HG03097 (cell line): ENCODE measurements around the gene SIM2.

Source experiments
- ATAC-seq: cut with Tn5 transposase; IDR thresholded peaks from one replicate; pipeline ENCODE4 v1.9.1; 2021; ENCODE audit not compliant: unreplicated experiment, low FRiP score

SIM2 gene

DNA sequence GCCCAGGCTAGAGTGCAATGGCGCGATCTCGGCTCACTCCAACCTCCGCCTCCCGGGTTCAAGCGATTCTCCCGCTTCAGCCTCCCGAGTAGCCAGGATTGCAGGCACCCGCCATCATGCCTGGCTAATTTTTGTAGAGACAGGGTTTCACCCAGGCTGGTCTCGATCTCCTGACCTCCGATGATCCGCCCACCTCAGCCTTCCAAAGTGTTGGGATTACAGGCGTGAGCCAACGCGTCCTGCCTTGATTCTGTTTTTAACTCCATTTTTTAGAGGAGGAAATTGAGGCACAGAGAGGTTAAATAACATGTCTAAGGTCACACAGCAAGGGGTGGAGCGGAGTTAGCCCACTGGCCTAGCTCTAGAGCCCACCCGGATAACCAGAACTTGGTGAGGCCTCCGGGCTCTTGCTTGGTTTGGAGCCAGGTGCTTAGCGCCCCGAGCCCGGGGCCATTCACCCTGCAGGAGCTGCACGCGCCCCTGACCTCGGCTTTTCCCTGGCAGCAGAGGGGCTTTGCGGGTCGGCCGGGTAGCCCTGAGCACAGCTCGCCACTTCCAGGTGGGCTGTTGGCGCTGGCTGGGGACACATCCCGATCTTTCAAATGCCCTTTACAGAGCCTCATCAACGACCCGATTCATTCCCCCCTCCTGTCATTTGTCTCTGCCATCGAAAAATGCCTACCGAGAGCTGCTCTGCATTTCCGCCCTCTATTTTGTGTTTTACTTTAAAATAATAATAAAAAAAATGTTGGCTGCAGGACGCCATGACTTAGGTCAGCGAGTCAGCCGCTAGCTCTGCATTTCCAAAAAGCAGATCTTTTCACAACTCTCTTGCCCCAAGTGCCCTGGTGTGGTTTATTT lies 11.2 kb downstream of the SIM2 start:
- no peak for ATAC-seq

DNA sequence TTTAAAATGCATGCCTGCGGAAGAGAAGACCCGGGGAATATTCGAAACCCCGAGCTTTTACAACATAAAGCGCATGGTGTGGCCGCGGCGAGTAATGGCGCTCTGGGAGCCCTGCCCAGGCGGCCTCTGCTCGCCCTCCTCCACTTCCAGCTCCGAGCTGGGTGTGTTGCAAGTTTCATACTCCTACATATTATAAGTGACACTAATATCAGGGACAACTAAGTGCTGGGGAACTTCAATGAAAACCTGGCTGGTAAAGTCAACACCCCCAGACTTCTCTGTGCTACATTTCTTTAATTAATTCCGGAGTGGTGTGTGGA lies 11.8 kb downstream of the SIM2 start:
- no peak for ATAC-seq

DNA sequence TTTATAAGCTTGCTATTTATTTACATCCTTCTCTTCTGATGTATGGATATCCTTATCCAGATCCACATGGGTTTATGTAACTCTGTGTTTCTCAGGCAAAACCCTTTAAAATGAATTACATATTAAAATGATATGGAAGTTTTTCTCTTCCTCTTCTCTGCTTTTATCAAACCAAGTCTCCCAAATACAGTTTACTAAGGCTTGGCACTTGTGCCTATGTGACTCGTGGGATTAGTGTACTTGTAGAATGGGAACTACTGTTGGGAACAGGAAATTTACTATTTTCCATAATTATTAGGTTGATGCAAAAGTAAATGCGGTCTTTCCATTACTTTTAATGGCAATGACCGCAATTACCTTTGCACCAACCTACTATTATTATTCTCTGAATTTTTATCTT lies 14.8 kb downstream of the SIM2 start:
- no peak for ATAC-seq

DNA sequence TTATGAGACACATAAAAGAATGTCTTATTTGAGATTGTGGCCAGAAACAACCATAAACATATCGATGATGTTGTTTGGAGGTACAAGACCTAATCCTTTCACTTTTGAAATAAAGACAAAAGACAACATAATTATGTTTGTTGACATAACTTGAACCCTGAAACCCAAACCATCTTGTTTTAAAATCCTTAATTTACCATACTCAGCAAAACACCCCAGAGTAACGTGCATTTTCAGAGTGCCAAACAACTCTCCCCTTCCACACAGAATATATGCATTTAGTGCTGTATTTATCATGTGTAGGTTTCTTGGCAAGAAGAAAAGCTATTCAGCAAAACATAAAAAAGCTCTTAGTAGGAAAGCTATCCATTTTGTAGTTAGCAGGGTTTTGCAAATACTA lies 17.5 kb downstream of the SIM2 start:
- ATAC-seq = no peak

DNA sequence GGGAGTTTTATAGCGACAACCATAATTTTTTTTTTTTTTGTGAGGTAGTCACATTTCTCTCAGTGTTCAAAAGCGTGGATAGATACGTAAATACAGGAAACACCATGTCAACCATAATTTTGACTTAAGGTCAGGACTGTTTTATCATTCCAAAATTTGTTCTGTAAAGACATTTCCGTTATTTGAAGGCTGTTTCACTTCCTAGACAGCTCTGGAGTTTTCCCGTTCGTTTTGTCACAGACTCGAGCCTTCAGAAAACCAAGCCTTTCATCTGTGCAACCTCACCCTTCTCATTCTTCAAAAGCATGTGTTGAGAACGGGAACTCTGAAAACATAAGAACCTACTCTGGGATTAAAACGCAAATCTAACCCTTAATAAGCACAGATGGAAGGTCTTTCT lies 17.9 kb downstream of the SIM2 start:
- ATAC-seq = no peak

DNA sequence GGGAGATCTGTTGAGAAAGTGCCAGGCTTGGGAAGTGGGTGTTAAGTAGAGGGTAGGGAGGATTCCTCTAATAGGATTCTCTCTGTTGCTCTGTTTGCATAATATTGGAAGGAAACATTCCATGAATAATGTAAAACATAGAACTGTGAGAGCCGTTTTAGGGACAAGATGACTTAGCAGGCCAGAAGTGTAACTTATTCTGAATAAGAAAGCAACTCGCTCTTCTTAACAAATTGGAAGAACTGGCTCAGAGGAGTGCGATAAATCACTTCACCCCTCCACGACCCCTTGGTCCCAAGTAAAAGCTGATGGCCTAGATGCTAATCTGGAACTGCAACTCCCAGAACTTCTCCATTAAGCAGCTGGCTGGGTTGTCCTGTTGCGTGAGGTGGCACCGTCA lies 19.1 kb downstream of the SIM2 start:
- ATAC-seq = no peak

DNA sequence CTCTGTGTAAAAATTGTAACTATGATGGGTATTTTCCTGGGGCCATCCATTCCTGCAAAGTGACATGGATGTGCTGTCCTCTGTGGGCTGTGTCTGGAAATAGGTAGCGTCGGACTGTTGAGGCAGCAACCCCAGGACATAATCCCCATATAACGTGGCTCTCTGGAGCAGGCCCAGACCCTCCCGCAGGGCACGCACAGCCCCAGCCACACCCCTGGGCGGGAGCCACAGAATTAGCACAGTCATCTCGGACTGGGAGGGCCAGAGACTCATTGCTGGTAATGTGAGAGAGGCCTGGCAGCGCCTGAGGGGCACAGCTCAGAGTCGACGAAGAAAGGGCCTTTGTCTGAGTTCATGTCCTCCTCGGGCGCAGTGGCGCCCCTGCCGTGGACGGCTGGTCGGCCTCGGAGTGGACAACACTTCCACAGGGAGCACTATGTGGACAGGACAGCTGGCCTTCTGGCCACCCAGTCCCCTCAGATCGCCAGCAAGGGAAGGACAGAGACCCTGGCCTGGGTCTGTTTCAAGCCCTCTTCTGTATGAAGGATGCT lies 20.1 kb downstream of the SIM2 start:
- ATAC-seq = no peak

DNA sequence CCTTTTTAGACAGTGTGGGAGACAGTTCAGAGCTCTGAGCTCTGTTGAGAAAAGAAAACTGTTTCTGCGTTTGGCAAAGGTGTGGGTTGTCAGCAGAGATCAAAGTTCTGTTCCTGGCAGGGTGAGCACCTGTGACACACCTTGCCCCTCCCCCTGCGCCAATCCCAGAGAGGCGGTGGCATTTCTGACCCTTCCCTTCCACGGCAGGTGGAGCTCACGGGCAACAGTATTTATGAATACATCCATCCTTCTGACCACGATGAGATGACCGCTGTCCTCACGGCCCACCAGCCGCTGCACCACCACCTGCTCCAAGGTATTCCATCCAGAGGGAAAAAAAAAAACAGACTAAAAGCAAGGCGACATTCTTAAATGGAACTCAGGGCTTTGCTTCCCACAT lies 20.7 kb downstream of the SIM2 start:
- no peak for ATAC-seq

DNA sequence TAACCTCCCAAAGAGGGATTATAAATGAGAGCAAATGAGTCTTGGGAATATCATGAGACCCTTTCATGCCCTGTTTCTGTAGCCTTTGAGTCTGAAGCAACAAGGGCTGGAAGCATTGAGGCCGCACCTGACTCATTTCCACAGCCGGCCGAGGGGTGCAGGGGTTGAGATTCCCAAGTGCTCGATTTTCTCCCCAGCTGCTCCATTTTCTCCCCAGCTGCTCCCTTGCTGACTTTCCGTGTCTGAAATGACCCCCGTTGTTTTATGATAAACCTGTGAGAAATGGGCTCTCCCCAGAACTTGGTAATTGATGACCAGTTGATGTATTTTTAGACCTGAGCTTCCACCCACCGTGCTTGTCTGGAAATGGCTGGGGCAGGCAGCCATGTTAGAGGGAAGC lies 22.9 kb downstream of the SIM2 start:
- no peak for ATAC-seq

DNA sequence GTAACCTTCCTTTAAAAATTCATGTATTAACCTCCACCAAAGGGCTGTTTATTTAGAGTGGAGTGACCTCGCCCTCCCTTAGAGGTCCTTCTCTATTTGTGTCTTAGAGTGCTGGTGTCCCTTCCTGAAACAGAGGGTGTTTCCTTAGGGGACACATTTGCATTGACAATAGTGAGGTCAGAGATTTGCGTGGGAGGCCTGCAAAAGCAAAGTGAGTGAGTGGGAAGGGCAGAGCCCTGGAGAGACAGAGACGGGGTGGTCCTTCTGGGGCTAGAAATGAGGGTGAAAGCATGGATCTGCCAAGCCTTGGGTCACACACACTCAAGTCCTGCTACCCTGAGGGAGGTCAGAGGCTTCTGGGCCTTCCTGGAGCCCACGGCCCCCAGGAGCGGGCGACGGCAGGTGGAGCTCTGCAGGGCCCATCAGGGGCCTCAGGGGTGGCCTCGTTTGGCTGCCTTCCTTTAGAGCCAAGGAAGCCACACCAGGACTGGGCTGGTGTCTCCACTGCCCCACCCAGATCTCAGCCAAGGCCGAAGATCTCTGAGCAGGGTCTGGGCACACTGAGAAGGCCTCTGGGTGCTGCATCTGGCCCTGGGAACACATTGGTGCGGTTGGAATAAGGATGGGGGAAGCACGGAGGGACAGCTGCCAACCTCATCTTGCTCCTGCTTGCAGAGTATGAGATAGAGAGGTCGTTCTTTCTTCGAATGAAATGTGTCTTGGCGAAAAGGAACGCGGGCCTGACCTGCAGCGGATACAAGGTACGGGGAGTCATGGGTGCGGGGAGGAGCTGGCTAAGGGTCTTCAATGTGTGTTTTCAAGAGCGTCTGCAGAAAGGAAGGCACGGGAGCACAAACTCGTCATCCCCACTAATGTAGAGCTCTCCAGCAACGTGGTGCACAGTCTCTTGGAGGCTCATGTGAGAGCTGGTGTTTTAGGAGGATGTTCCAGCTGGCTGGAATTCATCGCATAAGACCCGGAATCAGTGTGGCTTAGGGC lies 23.8 kb downstream of the SIM2 start:
- ATAC-seq = no peak

DNA sequence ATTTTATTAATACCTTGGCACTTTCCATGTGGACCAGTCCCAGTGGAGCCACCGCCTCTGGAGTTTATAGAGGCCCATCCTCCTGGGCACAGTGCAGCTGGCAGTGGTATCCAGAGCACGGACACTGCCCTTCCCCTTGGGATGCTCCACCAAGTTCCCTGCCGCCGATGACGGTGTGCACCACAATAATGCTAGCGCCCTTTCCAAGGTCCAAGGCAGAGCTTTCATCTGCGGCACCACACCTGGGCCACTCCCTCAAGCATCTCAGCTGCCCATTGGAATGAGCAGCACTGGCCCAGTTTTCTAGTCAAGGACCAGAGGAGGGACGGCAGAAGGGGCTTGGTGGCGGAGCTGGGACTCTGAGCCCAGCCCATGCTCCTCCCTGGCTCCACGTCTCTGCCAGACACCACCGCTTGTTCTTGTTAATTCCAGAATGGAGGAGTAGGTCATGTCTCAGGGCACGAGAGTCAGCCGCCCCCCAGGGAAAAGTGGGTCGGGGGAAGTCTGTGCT lies 24.5 kb downstream of the SIM2 start:
- ATAC-seq = no peak

DNA sequence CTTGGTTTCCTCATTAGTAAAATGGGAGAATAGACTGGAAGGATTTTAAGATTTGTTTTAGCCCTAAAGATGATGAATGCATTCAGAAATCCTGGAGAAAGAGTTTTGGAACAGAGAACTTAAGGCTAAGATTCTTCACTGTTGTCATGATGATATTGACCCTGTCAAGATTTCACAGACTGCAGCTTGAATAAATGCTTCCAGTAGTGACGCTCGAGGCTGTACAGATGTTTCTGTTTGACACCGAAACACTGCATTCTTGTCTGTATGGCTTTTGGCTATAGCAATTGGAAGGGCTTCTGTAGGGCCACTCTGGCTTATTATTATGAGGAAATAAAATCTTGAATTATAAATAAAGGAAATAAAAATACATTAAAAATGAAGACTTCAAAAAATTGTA lies 25.7 kb downstream of the SIM2 start:
- no peak for ATAC-seq

DNA sequence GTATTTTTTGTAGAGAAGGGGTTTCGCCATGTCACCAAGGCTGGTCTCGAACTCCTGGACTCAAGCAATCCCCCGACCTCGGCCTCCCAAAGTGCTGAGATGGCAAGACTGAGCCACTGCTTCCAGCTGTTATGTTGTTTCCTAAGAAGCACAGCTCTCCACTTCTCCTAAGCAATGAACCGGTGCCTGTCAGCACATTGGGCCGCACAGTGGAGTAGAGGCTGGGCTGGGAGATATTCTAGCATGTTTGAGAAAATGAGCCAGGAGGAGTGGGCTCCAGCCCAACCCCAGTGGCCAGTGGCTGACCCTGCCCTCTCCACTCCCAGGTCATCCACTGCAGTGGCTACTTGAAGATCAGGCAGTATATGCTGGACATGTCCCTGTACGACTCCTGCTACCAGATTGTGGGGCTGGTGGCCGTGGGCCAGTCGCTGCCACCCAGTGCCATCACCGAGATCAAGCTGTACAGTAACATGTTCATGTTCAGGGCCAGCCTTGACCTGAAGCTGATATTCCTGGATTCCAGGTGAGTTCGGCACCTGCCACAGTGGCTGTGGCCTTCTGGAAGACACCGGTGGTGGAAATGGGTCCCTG lies 27.0 kb downstream of the SIM2 start:
- no peak for ATAC-seq

DNA sequence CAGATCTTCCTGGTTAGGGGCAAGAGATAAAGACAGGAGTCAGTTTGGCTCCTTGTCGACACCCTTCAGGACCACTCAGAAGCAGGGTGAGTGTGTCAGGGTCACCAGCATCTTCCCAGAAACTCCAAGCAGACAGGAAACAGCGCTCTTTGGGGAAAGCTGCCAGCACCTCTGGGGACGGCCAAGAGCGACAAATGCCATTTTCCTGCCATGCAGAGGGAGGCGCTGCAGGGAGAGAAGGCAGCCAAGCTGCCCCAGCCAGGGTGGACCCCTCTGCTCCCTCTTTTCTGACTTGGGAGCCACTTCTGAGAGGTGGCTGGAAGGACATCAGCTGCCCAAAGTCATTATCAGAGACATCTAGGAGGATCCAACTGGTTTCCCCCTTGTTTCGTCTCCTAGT lies 29.0 kb downstream of the SIM2 start:
- ATAC-seq = no peak

DNA sequence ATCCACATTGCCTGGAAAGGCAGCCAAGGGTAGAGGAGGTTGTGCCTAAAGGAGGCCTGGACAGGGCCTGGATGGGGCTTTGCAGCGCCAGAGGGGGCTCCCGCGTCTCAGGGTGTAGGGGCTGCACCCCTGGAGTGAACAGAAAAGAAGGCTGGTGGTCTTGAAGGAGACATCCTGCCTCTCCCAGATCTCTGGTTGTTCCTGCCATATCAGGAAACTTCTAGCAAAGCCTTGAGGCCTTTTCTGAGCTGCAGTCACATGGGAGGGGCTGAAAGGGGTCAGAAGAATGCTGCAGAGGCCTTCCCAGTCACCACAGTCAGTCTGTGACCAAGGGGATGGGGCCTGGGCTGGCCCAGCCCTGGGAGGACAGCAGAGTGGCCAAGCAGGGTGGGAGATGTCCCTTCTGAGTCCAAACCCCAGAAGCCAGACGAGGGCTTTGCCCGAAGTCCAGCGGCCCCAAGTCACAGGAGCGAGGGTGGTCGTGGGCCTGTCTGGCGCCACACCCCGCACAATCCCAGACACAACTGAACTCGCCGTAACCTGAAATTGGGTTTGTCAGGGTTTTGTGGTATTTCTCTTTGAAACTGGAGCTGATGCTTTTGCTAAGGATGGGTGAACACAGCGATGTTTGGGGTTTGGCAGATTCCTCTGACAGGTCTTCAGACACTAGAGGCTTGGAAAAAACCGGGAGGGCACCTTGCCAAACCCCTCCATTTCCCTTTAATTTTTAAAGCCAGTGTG lies 29.6 kb downstream of the SIM2 start:
- ATAC-seq = no peak

DNA sequence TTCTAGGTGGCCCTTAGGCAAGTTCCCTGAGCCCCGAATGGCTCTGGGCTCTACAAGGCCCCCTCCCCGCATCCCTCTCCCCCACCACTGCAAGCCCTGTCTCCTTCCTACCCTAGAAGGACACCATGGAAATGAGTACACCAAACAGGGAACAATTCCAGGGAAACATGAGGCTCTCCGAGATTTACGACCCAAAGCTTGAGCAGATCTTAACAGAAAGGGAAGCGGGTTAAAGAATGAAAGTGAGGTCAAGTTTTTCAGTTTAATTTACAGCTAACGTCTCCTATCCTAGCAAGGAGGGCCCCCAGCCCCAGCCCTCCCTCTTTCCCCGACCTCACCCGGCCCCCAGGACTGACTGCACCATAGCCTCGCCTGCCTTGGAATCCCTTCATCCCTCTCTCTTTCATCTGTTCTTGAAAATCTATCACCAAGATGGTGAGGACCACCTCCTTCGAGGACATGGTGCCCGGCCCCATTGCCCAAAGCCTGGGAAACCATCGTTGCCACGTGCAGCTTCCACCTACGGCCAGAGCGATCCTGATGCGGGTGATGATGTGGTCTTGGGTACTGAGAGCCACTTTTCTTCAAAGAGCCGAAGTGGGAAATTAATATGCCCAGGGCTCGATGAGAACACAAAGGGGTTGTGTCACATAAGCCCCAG lies 30.5 kb downstream of the SIM2 start:
- ATAC-seq = no peak

DNA sequence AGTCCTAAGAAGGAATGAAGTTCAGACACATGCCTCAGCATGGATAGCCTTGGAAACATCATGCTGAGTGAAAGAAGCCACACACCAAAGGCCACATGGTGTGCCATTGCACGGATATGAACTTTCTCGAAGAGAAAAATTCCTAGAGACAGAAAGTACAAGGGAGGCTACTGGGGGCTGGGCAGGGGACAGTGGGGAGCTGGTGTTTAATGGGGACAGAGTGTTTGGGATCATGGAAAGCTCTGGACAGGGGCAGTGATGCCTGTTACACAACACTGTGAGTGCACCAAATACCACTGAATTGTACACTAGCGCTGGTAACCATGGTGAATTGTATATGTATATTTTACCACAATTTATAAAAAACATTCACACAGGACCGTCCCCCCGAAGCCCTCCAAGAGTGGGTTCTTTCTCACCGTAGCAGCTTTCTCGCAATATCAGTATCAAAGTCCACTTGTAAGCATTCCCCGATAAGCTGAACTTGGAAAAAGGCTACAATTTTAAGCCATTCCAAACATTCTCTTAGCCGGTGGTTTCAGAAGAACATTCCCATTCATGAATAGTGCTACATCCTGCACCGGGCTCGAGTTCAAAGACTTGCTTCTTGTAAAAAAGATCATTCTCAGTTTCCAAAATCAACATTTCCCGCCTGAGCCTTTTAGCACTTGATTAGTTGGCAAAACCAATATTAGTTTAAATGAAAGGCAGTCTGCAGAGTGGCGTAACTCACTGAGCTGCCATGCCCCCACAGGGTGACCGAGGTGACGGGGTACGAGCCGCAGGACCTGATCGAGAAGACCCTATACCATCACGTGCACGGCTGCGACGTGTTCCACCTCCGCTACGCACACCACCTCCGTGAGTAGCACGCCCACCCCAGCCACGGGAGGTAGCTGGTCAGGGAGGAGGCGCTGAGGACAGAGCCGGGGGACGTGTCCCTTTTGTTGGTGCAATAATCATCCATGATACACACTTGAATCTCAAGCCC lies 31.7 kb downstream of the SIM2 start:
- no peak for ATAC-seq

DNA sequence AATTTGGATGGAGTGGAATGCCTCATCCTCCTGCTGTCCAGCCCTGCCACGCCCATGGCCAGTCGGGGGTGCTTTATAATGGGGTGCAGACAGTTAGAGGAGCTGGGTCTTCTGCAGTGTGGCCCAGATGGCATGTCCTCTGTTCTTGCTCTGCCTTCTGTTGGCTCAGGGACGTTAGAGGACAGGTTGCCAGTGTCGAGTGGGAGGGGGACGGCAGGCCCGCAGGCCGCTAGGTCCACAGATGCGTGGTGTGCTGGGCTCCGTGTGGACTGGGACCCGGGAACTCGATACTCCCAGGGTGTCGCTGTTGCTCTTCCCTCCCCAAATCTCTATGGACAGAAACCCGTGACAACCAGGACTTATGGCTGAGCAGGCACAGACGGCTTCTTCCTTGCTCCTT lies 33.3 kb downstream of the SIM2 start:
- ATAC-seq = no peak

DNA sequence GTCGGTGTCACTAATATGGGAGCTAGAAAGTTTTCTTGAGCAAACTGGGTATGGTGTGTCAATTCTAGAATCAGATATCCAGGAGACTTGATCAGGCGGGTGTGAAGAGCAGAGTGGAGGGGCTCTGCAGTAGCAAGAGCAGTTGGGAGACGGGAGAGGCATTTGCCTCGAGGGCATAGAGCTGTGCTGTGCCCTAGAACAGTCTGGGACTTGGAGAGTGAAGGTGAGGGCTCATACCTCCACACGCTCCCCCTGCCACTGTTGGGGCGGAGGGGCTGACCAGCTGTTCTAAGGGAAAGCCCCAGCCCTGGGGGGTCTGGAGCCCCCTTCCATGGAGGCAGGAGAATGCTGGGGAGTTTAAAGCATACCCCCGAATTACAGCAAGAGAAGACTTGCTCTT lies 33.8 kb downstream of the SIM2 start:
- ATAC-seq = no peak
